ENCODE data around the gene RAB3D. TPM values are rescaled to one million over a fixed set of nuclear protein-coding genes. Genes with fewer than 3 reads are reported as not detected.
"Not testable (repeated sequence)": the region's sequence is repeated elsewhere in the genome, so short reads cannot be mapped to it uniquely, and the experiment has no call there.

RAB3D gene
- polyA plus RNA-seq, 1 experiment = 15.6 TPM

DNA sequence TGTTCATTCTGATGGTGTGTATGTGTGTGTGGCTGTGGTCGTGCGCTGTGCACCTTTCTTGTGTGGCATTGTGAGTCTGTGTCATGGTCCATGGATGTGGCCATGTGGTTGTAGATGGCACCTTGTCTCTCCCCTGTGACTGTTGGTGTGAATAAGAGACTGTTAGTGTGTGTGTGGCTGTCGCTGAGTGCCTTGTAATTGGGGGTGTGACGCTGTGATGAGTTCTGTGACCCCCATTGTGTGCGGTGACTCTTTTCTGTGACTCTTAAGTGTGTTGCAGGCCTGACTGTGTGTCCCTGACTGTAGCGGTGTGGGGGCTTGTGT is 16.6 kb upstream of the RAB3D start:
- POLR2A ChIA-PET = no interaction called here
- no peak for DNase-seq (ENCODE audit: low read depth, low spot score)
- Histone ChIP-seq H3K27me3 (ENCODE audit: control insufficient read depth, insufficient read depth, low read length) (no peaks in the 10 kb centered on the region), H3K27ac (ENCODE audit: low read depth, low read length) (no peak overlapping the region), H3K9me3 (ENCODE audit: control insufficient read depth, insufficient read depth, low read length) (no peaks in the 10 kb centered on the region), H3K4me3 (ENCODE audit: low read depth, low read length) (peak overlapping the region; percentile 81)
- TF ChIP-seq, protein P1, sequence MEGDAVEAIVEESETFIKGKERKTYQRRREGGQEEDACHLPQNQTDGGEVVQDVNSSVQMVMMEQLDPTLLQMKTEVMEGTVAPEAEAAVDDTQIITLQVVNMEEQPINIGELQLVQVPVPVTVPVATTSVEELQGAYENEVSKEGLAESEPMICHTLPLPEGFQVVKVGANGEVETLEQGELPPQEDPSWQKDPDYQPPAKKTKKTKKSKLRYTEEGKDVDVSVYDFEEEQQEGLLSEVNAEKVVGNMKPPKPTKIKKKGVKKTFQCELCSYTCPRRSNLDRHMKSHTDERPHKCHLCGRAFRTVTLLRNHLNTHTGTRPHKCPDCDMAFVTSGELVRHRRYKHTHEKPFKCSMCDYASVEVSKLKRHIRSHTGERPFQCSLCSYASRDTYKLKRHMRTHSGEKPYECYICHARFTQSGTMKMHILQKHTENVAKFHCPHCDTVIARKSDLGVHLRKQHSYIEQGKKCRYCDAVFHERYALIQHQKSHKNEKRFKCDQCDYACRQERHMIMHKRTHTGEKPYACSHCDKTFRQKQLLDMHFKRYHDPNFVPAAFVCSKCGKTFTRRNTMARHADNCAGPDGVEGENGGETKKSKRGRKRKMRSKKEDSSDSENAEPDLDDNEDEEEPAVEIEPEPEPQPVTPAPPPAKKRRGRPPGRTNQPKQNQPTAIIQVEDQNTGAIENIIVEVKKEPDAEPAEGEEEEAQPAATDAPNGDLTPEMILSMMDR (IDR thresholded peaks at IDR 0.05; ENCODE audit: low read depth, low read length) = no peak
- CTCF ChIA-PET = no interaction called here

DNA sequence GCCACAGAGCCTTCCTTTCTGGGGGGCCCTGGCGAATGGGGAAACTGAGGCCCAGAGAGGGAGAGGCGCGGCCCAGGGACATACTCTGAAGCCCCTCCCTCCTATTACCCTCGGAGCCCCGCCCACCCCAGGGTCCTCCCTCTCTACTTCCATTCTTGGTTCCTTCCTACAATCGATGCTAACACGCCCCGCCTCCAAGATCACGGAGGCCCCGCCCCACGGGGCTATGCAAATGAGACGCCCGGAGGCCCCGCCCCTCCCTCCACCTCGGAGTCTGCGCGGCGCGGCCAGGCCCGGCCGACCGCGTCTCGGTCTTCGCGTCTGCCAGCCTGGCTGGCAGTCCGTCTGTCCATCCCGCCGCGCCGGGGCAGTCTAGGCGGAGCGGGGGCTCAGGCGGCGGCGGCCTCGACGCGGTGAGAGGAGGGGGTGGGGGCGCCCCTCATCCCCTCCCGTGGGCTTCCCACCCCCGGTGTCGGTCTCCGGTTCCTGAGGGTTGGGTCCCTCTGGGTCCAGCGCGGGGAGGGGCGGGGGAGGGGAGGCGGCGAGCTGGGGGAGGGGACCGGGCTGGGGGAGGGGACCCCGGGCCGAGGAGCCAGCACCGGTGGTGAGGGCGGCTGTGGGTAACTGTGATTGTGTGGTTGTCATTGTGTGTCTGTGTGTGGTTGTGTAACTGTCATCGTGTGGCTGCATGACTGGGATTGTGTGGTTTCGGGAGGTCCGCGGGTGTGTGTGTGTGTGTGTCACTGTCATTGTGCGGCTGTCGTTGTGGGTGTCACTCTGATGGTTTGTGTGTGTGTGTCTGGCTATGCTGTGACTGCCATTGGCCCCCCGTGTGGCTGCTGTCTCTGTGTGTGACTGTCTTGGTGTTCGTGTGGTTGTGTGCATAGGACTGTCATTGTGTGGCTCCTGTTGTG is 16.0 kb upstream of the RAB3D start, which contains the start of gene PLPPR2:
TSS of gene PLPPR2 (plus strand) at position 273 of the 914 bp plus-strand sequence. CDS start 2,242 bp downstream, outside the sequence.
- POLR2A ChIA-PET = no interaction called here
- DNase-seq (ENCODE audit: low read depth, low spot score) = peak; percentile 46
- no peaks in the 10 kb centered on the region for H3K27me3 ChIP-seq (ENCODE audit: control insufficient read depth, insufficient read depth, low read length)
- H3K9me3 ChIP-seq (ENCODE audit: control insufficient read depth, insufficient read depth, low read length) = no peaks in the 10 kb centered on the region
- CTCF ChIA-PET = no interaction called here
- peak within 1 kb of the TSS; percentile 11 for H3K27ac ChIP-seq (ENCODE audit: low read depth, low read length)
- H3K4me3 ChIP-seq (ENCODE audit: low read depth, low read length) = peak within 1 kb of the TSS; percentile 81
- TF ChIP-seq, protein P1 (IDR thresholded peaks at IDR 0.05; ENCODE audit: low read depth, low read length) = no peak

DNA sequence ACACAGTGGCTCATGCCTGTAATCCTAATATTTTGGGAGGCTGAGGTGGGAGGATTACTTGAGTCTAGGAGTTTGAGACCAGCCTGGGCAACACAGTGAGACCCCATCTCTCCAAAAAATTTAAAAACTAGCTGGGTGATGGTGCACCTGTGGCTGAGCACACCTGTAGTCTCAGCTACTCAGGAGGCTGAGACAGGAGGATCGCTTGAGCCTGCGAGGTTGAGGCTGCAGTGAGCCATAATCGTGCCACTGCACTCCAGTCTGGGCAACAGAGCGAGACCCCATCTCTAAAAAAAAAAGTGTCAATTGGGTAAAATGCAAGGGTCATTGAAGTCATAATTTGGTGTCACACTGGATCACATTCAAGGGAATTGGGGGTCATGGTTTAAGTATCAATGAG is 14.6 kb upstream of the RAB3D start:
- H3K27ac ChIP-seq (ENCODE audit: low read depth, low read length); POLR2A ChIA-PET; H3K27me3 ChIP-seq (ENCODE audit: control insufficient read depth, insufficient read depth, low read length); CTCF ChIA-PET; DNase-seq (ENCODE audit: low read depth, low spot score); H3K9me3 ChIP-seq (ENCODE audit: control insufficient read depth, insufficient read depth, low read length); H3K4me3 ChIP-seq (ENCODE audit: low read depth, low read length): not testable (repeated sequence)

DNA sequence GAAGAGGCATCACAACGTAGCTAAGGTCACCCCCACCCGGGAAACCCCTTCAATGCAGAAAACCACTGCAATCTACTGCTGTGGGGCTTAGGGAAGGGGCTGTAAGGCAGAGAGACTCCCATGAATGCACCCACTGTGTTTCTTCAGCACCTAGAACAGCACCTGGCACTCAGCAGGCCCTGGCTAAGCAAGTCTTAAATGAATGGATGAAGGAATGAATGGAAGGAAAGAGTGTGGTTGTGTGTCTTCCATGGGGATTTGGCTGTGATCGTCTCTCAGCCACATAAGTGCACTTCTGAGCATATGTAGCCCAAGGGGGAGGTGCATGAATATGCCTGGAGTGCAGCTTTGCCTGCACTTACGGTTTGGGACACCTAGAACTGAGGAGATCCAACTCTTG is 9.7 kb upstream of the RAB3D start:
- Histone ChIP-seq H3K27me3 (ENCODE audit: control insufficient read depth, insufficient read depth, low read length) (no peaks in the 10 kb centered on the region), H3K9me3 (ENCODE audit: control insufficient read depth, insufficient read depth, low read length) (peaks cover 14% of the 10 kb centered on the region), H3K4me3 (ENCODE audit: low read depth, low read length) (no peak overlapping the region), H3K27ac (ENCODE audit: low read depth, low read length) (no peak overlapping the region)
- CTCF ChIA-PET = interaction anchor here (1.6 kb wide), 1 partner anchor 32 kb away, joined by 4 read pairs; no protein-coding TSS in a partner anchor
- POLR2A ChIA-PET = interaction anchor here (1.0 kb wide), 1 partner anchor 25 kb away, joined by 4 read pairs; no protein-coding TSS in a partner anchor
- DNase-seq (ENCODE audit: low read depth, low spot score) = no peak
- TF ChIP-seq, protein P1 (IDR thresholded peaks at IDR 0.05; ENCODE audit: low read depth, low read length) = no peak

DNA sequence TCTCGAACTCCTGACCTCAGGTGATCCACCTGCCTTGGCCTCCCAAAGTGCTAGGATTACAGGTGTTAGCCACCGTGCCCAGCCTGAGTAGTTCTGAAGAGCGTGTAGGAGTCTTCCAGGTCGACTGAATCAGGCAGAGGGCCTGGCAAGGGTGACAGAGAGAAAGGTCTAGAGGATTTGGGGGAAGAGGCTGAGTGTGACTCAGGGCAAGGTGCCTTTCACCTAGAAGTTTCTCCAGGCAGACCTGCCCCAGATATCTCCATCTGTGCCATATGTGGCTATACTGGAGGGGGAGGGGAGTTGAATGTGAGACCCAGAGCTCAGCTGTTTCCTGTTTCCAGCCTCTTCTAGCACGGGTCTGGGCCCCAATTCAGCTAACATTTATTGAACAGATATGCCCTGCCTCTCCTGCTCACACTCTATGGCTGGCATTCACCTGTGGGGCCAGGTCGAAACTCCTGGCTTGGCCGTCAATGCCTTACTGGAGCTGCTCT is 8.1 kb upstream of the RAB3D start:
- Histone ChIP-seq H3K4me3 (ENCODE audit: low read depth, low read length) (no peak overlapping the region), H3K27ac (ENCODE audit: low read depth, low read length) (no peak overlapping the region), H3K9me3 (ENCODE audit: control insufficient read depth, insufficient read depth, low read length) (peaks cover 14% of the 10 kb centered on the region), H3K27me3 (ENCODE audit: control insufficient read depth, insufficient read depth, low read length) (no peaks in the 10 kb centered on the region)
- no peak for DNase-seq (ENCODE audit: low read depth, low spot score)
- TF ChIP-seq, protein P1 (IDR thresholded peaks at IDR 0.05; ENCODE audit: low read depth, low read length) = no peak
- ChIA-PET CTCF (interaction anchor here (1.6 to 1.7 kb wide), 1 partner anchor 33 kb away, joined by 4 to 8 read pairs; no protein-coding TSS in a partner anchor), POLR2A (no interaction called here)

All from AG04450 (cell line).